Esophagus squamous epithelium (tissue), 4 donors: ENCODE data around the gene TCERG1L.

ENCODE experiments used
- POLR2A ChIP-seq, 4 donors: fragments of 450-650 bp; IDR thresholded peaks; one replicate each; pipeline ENCODE4 v1.6.1; 2017; ENCODE audit warnings: antibody characterized with exemption in 4 of 4, mild to moderate bottlenecking in 4 of 4, moderate library complexity in 3 of 4
- TF ChIP-seq, protein P1 (sequence below), 6 experiments: fragments of 450-650 bp in 4 of 6; fragments of 200-600 bp in 2 of 6; sonication (generic) in 2 of 6; IDR thresholded peaks; one replicate each; pipeline ENCODE4 v1.5.1; 2016 to 2019; ENCODE audit warnings: antibody characterized with exemption in 6 of 6, mild to moderate bottlenecking in 4 of 6, moderate library complexity in 4 of 6

DNA sequence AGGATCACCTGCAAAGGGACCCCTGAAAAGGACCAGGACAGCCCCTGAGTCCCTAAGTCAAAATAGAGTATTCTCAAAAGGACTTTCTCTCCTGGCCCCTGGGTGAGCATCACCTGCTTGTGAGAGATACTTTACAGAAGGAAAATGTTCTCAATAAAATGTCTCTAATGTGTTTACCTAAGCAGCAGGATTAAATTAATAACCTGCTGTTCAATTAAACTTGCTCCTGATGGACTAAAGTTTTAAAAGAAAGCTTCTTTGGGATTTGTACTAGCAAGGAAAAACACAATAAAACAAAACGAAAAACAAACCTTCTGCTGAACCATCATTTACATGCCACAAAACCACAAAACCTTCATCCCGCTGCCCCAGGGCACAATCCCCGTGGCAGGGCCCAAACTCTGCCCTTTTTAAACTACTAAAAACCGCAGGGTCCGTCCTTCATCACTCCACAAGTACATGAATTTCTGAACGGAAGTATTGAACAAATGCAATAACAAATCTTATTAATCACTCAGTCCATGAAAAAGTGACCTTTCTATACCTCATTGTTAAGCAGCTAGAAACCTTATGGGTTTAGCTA, 197.7 kb downstream of the TCERG1L start:
- TF ChIP-seq, protein P1, sequence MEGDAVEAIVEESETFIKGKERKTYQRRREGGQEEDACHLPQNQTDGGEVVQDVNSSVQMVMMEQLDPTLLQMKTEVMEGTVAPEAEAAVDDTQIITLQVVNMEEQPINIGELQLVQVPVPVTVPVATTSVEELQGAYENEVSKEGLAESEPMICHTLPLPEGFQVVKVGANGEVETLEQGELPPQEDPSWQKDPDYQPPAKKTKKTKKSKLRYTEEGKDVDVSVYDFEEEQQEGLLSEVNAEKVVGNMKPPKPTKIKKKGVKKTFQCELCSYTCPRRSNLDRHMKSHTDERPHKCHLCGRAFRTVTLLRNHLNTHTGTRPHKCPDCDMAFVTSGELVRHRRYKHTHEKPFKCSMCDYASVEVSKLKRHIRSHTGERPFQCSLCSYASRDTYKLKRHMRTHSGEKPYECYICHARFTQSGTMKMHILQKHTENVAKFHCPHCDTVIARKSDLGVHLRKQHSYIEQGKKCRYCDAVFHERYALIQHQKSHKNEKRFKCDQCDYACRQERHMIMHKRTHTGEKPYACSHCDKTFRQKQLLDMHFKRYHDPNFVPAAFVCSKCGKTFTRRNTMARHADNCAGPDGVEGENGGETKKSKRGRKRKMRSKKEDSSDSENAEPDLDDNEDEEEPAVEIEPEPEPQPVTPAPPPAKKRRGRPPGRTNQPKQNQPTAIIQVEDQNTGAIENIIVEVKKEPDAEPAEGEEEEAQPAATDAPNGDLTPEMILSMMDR (IDR thresholded peaks at IDR 0.05): no peak
- no peak for TF ChIP-seq POLR2A (IDR thresholded peaks at IDR 0.05)
